T-helper 2 cell treated with Interferon-gamma antibody and Interleukin-4, amounts not matched to agents 100 ng/mL and 5 ng/mL, for 36 hours (primary cell): Measurements from ENCODE around the gene TPBGL. TPM values are rescaled to one million over a fixed set of nuclear protein-coding genes. Genes with fewer than 3 reads are reported as not detected.

ENCODE experiments used
- intact Hi-C: fragments of 100-400 bp; cut with micrococcal nuclease; formaldehyde crosslinking; loops from one replicate; pipeline ENCODE4 v1.15.1; 2023
- total RNA-seq: library from RNA; stranded (reverse); gene quantifications from 2 replicates; pipeline ENCODE4 v1.2.3, GENCODE V29; 2022

The TPBGL gene
- total RNA-seq, 1 donor from 2014 or later: 0.14 TPM

GRCh38 chr11:75245356-75246005, 4.9 kb downstream of the TPBGL start:
- intact Hi-C loops: no loop called here

GRCh38 chr11:75246006-75246670, 5.6 kb downstream of the TPBGL start:
- intact Hi-C loops: no loop called here

GRCh38 chr11:75246671-75247350, 6.2 kb downstream of the TPBGL start:
- intact Hi-C loops: no loop called here

GRCh38 chr11:75248924-75249256, 8.3 kb downstream of the TPBGL start:
- intact Hi-C loops: loop anchor here (1.0 to 2.0 kb wide), 4 partner anchors 105 to 320 kb away; no protein-coding TSS in a partner anchor

- intact Hi-C loops: loop anchor here (2.0 kb wide), 1 partner anchor 321 kb away; no protein-coding TSS in a partner anchor
Observed at GRCh38 chr11:75249704-75250103, 9.1 kb downstream of the TPBGL start.

GRCh38 chr11:75254326-75254725, 13.8 kb downstream of the TPBGL start:
- intact Hi-C loops: no loop called here

- intact Hi-C loops: no loop called here
Observed at GRCh38 chr11:75260396-75261170, 20.0 kb downstream of the TPBGL start.

- intact Hi-C loops: no loop called here
Observed at GRCh38 chr11:75261902-75262361, 21.4 kb downstream of the TPBGL start.

- intact Hi-C loops: no loop called here
Observed at GRCh38 chr11:75262436-75262835, 21.9 kb downstream of the TPBGL start.

GRCh38 chr11:75262961-75263852, 22.6 kb downstream of the TPBGL start:
- intact Hi-C loops: no loop called here

- intact Hi-C loops: no loop called here
Observed at GRCh38 chr11:75263944-75264349, 23.4 kb downstream of the TPBGL start.

- intact Hi-C loops: no loop called here
Observed at GRCh38 chr11:75264356-75264755, 23.8 kb downstream of the TPBGL start.

- intact Hi-C loops: no loop called here
Observed at GRCh38 chr11:75264971-75265370, 24.4 kb downstream of the TPBGL start.

- intact Hi-C loops: no loop called here
Observed at GRCh38 chr11:75265851-75266531, 25.4 kb downstream of the TPBGL start.

- intact Hi-C loops: no loop called here
Observed at GRCh38 chr11:75267171-75267970, 26.8 kb downstream of the TPBGL start.

GRCh38 chr11:75268626-75269366, 28.2 kb downstream of the TPBGL start:
- intact Hi-C loops: no loop called here

- intact Hi-C loops: no loop called here
Observed at GRCh38 chr11:75269367-75269660, 28.7 kb downstream of the TPBGL start.

GRCh38 chr11:75269896-75270295, 29.3 kb downstream of the TPBGL start:
- intact Hi-C loops: no loop called here
